ENCODE measurements around the gene PLA2G15.

The PLA2G15 gene

GRCh38 chr16:68215302-68215701 is 29.9 kb upstream of the PLA2G15 start:
- TF ChIP-seq ZFX (IDR thresholded peaks at IDR 0.05; ENCODE audit: borderline replicate concordance) (no peak), CTCF (IDR thresholded peaks at IDR 0.05) (no peak)

GRCh38 chr16:68216240-68216639 is 28.9 kb upstream of the PLA2G15 start:
- H3K27ac ChIP-seq = no peak overlapping the region
- TF ChIP-seq ZFX (IDR thresholded peaks at IDR 0.05; ENCODE audit: borderline replicate concordance) = no peak
- TF ChIP-seq CTCF (IDR thresholded peaks at IDR 0.05) = no peak

More at GRCh38 chr16:68215302-68215701, 29.9 kb upstream of the PLA2G15 start:
- no peak overlapping the region for H3K27ac ChIP-seq

GRCh38 chr16:68217506-68217905 is 27.7 kb upstream of the PLA2G15 start:
- H3K27ac ChIP-seq = no peak overlapping the region
- no peak for TF ChIP-seq ZFX (IDR thresholded peaks at IDR 0.05; ENCODE audit: borderline replicate concordance)
- TF ChIP-seq CTCF (IDR thresholded peaks at IDR 0.05) = no peak

- H3K27ac ChIP-seq = no peak overlapping the region
- TF ChIP-seq ZFX (IDR thresholded peaks at IDR 0.05; ENCODE audit: borderline replicate concordance) (no peak), CTCF (IDR thresholded peaks at IDR 0.05) (no peak)
Observed at GRCh38 chr16:68219725-68220351, 25.3 kb upstream of the PLA2G15 start.

GRCh38 chr16:68223072-68223471 is 22.1 kb upstream of the PLA2G15 start:
- TF ChIP-seq CTCF (IDR thresholded peaks at IDR 0.05) (no peak), ZFX (IDR thresholded peaks at IDR 0.05; ENCODE audit: borderline replicate concordance) (no peak)
- H3K27ac ChIP-seq = no peak overlapping the region

- peak overlapping the region; percentile 34; the same call in 1 of the 2 replicates for H3K27ac ChIP-seq
- TF ChIP-seq CTCF (IDR thresholded peaks at IDR 0.05) = no peak
- no peak for TF ChIP-seq ZFX (IDR thresholded peaks at IDR 0.05; ENCODE audit: borderline replicate concordance)
Observed at GRCh38 chr16:68226116-68226515, 19.1 kb upstream of the PLA2G15 start.

- TF ChIP-seq CTCF (IDR thresholded peaks at IDR 0.05) (no peak), ZFX (IDR thresholded peaks at IDR 0.05; ENCODE audit: borderline replicate concordance) (no peak)
- peak overlapping the region; percentile 46 for H3K27ac ChIP-seq
Observed at GRCh38 chr16:68227183-68227793, 17.9 kb upstream of the PLA2G15 start.
